Right atrium auricular region (tissue), 2 donors: Measurements from ENCODE around the gene TTC24. TPM values are rescaled to one million over a fixed set of nuclear protein-coding genes. Genes with fewer than 3 reads are reported as not detected.

Experiments used
- DNase-seq: peaks from one replicate; pipeline ENCODE4 v3.0.0-alpha.2; 2019; ENCODE audit warnings: low spot score
- H3K27ac ChIP-seq, 2 donors: fragments of 200-600 bp; sonication (generic); 1 replicate in 1 of 2; 2 replicates in 1 of 2; pipeline ENCODE4 v1.5.1; 2016 to 2019
- H3K27me3 ChIP-seq, 2 donors: fragments of 200-600 bp; sonication (generic); one replicate each; pipeline versions ENCODE4 v1.5.1 to v1.6.0; 2017 to 2019
- H3K36me3 ChIP-seq: fragments of 200-600 bp; sonication (generic); one replicate; pipeline ENCODE4 v1.5.1; 2016
- H3K4me1 ChIP-seq, 2 donors: fragments of 200-600 bp; sonication (generic); one replicate each; pipeline versions ENCODE4 v1.5.1 to v1.6.0; 2017 to 2019
- H3K4me3 ChIP-seq, 2 donors: fragments of 200-600 bp; sonication (generic); 1 replicate in 1 of 2; 2 replicates in 1 of 2; pipeline ENCODE4 v1.5.1; 2017 to 2019; ENCODE audit warnings: mild to moderate bottlenecking in 1 of 2, moderate library complexity in 1 of 2
- H3K9me3 ChIP-seq, 2 donors: fragments of 200-600 bp; sonication (generic); one replicate each; pipeline ENCODE4 v1.5.1; 2019
- total RNA-seq, 2 donors: library from RNA; depleted of rRNA; stranded (reverse); fragments of >200 nt; gene quantifications; one replicate each; pipeline ENCODE4 v1.1.0, GENCODE V29; 2016
- TF ChIP-seq, protein P1 (sequence below), 2 donors: fragments of 200-600 bp; sonication (generic); IDR thresholded peaks; one replicate each; pipeline ENCODE4 v1.5.1; 2019; ENCODE audit warnings: antibody characterized with exemption in 2 of 2

Gene TTC24
- total RNA-seq, 2 donors from 2014 or later: not detected

DNA sequence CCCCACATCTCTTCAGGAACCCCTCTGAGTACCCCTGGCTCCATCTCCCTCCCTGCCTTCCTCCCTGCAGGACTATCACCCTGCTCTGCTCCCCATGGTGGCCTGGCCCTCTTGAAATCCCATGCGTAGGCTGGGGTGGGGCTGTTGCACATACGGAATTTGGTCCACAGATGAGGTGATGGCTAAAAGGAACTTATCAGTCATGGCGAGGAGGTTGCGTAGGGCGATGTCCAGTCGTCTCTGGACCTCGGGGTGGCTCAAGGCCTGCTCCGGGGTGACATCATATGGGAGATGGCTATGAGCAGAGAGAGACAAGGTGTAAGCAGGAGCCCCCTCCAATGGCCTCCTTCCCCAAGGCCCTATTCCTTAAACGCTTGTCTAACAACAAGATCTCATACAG lies 42.5 kb upstream of the TTC24 start:
- no peaks in the 10 kb centered on the region for H3K27me3 ChIP-seq
- no peaks in the 10 kb centered on the region for H3K9me3 ChIP-seq
- no peak for DNase-seq
- no peaks in the 10 kb centered on the region for H3K36me3 ChIP-seq
- H3K27ac ChIP-seq: no peak overlapping the region
- no peak overlapping the region for H3K4me3 ChIP-seq
- TF ChIP-seq, protein P1, sequence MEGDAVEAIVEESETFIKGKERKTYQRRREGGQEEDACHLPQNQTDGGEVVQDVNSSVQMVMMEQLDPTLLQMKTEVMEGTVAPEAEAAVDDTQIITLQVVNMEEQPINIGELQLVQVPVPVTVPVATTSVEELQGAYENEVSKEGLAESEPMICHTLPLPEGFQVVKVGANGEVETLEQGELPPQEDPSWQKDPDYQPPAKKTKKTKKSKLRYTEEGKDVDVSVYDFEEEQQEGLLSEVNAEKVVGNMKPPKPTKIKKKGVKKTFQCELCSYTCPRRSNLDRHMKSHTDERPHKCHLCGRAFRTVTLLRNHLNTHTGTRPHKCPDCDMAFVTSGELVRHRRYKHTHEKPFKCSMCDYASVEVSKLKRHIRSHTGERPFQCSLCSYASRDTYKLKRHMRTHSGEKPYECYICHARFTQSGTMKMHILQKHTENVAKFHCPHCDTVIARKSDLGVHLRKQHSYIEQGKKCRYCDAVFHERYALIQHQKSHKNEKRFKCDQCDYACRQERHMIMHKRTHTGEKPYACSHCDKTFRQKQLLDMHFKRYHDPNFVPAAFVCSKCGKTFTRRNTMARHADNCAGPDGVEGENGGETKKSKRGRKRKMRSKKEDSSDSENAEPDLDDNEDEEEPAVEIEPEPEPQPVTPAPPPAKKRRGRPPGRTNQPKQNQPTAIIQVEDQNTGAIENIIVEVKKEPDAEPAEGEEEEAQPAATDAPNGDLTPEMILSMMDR (IDR thresholded peaks at IDR 0.05): no peak
- no peaks in the 10 kb centered on the region for H3K4me1 ChIP-seq

DNA sequence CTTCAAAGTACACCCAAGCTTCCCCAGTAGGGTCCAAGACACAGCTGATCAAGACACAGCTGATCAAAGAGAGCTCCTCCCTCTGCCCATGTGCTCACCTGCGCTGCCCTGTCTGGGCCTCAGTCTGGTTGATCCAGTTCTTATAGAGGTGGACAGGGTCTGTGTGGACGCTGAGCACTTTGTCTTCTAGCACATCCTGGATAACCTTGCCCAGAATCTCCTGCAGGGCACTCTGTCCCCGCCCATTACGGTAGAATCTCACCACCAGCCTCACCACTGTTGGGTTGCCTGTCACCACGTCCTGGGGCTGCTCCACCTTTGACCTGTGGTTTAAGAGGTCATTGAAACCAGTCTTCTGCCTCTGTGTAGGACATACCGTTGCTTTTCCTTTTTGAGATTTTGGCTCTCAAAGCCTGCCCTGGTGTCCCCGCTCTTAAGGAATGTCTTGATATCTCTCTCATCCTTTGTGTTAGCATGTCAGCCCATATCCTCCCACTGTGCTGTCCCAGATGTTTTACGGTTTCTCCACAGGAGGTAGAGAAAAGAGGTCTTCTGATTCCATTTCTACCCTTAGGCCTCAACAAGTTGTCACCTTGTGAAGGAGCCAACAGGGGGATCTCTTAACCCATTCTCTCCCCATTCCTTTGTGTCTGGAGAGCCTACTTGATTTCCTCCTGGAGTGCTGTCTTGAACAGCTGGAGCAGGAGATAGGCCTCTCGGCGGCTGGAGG lies 40.6 kb upstream of the TTC24 start:
- peaks cover 0 to 7% of the 10 kb centered on the region in 2 donors for H3K4me1 ChIP-seq

DNA sequence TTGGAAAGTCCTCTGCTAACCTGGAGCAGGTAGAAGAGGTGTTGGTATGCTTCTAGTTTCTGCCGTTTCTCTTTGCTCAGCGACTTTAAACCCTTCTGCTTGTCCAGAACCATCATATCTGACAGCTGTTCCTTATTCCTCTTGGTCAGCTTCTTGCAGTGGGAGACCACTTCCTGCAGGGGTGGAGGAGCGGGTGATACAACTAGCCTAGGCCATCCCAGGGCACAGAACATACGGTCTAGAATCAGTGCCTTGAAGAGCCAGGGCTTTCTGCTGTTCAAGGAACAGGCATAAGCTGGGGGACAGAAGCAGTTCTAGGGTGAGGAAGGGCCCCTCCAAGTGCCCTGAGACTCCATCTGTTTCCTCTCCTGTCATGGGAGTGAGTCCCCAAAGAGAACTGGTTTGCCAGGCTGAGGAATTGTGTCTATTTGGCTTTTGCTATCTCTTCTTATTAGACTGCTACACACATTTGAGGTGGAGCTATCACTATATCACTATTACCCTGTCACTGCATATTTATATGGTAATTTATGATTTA lies 39.6 kb upstream of the TTC24 start:
- Histone ChIP-seq H3K9me3 (no peaks in the 10 kb centered on the region), H3K27me3 (no peaks in the 10 kb centered on the region), H3K4me3 (no peak overlapping the region), H3K36me3 (no peaks in the 10 kb centered on the region), H3K4me1 (peaks cover 0 to 7% of the 10 kb centered on the region in 2 donors), H3K27ac (no peak overlapping the region)
- TF ChIP-seq, protein P1 (IDR thresholded peaks at IDR 0.05): no peak
- no peak for DNase-seq

More for the DNA sequence above, 40.6 kb upstream of the TTC24 start:
- no peaks in the 10 kb centered on the region for H3K27me3 ChIP-seq
- no peaks in the 10 kb centered on the region for H3K36me3 ChIP-seq
- H3K4me3 ChIP-seq: no peak overlapping the region
- H3K9me3 ChIP-seq: no peaks in the 10 kb centered on the region
- TF ChIP-seq, protein P1 (IDR thresholded peaks at IDR 0.05): no peak
- no peak overlapping the region for H3K27ac ChIP-seq
- DNase-seq: no peak

DNA sequence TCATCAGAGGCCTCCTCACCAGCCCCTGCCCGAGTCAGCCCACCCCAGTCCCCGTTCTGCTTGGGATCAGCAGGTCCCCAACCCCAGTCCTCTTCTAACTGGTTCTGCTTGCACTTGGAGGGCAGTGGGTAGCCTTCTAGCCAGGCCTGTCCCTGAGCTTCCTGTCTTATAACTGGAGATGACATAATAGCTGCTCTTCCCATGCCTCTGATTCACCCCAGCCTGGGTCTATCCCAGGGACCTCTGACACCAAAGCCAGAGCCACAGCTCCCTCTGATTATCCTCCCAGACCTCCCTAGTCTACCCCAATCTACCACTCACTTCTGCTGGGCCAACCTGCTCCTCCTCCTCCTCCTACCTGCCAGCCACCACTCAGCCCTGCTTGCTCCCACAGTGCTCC lies 38.6 kb upstream of the TTC24 start:
- H3K27ac ChIP-seq: no peak overlapping the region
- no peaks in the 10 kb centered on the region for H3K36me3 ChIP-seq
- H3K27me3 ChIP-seq: no peaks in the 10 kb centered on the region
- no peaks in the 10 kb centered on the region for H3K9me3 ChIP-seq
- H3K4me1 ChIP-seq: peaks cover 0 to 7% of the 10 kb centered on the region in 2 donors
- TF ChIP-seq, protein P1 (IDR thresholded peaks at IDR 0.05): no peak
- H3K4me3 ChIP-seq: no peak overlapping the region
- no peak for DNase-seq

DNA sequence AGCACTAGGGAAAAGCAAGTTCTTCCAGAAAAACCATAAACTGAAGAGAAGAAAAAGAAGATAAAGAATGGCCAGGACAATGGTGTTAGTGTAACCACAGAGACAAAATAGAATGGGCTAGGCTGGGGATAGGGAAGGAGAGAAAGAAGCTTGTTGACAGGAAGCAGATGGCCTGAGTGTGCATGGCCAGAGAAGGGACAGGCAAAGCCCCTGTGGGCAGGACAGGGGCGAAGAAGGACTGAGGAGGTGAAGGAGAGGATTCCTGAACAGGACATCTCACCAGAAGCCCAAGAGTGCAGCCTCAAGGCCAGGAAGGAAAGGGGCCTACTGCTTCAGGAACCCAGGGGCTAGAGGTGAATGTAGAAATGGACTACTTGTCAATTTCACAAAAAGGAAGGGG lies 36.5 kb upstream of the TTC24 start:
- Histone ChIP-seq H3K4me1 (peaks cover 0 to 7% of the 10 kb centered on the region in 2 donors), H3K9me3 (no peaks in the 10 kb centered on the region), H3K4me3 (no peak overlapping the region), H3K27ac (no peak overlapping the region), H3K36me3 (no peaks in the 10 kb centered on the region), H3K27me3 (no peaks in the 10 kb centered on the region)
- TF ChIP-seq, protein P1 (IDR thresholded peaks at IDR 0.05): no peak
- no peak for DNase-seq
